Uterus (tissue), 4 donors: Measurements from ENCODE around the gene ETV7. TPM values are rescaled to one million over a fixed set of nuclear protein-coding genes. Genes with fewer than 3 reads are reported as not detected.

Experiments used
- DNase-seq, 2 donors: peaks; one replicate each; pipeline ENCODE4 v3.0.0-alpha.2; 2019 to 2020
- H3K27ac ChIP-seq, 2 donors: fragments of 200-600 bp; sonication (generic); 1 replicate in 1 of 2; 2 replicates in 1 of 2; pipeline ENCODE4 v1.5.1; 2016 to 2018
- H3K27me3 ChIP-seq, 2 donors: fragments of 200-600 bp; sonication (generic); one replicate each; pipeline ENCODE4 v1.5.1; 2018 to 2019; ENCODE audit warnings: control low read depth in 1 of 2
- H3K36me3 ChIP-seq, 2 donors: fragments of 200-600 bp; sonication (generic); one replicate each; pipeline ENCODE4 v1.5.1; 2019; ENCODE audit warnings: control low read depth in 1 of 2
- H3K4me1 ChIP-seq, 2 donors: fragments of 200-600 bp; sonication (generic); one replicate each; pipeline ENCODE4 v1.5.1; 2018 to 2019; ENCODE audit warnings: control low read depth in 1 of 2
- H3K4me3 ChIP-seq, 2 donors: fragments of 200-600 bp; sonication (generic); 1 replicate in 1 of 2; 2 replicates in 1 of 2; pipeline ENCODE4 v1.5.1; 2018 to 2019; ENCODE audit warnings: mild to moderate bottlenecking in 1 of 2
- H3K9me3 ChIP-seq, 2 donors: fragments of 200-600 bp; sonication (generic); one replicate each; pipeline ENCODE4 v1.5.1; 2019; ENCODE audit warnings: control low read depth in 1 of 2
- CTCF ChIP-seq, 4 experiments: fragments of 200-600 bp in 2 of 4; fragments of 450-650 bp in 2 of 4; sonication (generic) in 2 of 4; IDR thresholded peaks; one replicate each; pipeline ENCODE4 v1.5.1; 2016 to 2019; ENCODE audit warnings: antibody characterized with exemption in 4 of 4, mild to moderate bottlenecking in 2 of 4, moderate library complexity in 1 of 4
- POLR2A ChIP-seq, 2 donors: fragments of 450-650 bp; IDR thresholded peaks; one replicate each; pipeline ENCODE4 v1.6.1; 2016; ENCODE audit warnings: antibody characterized with exemption in 2 of 2, mild to moderate bottlenecking in 1 of 2, moderate library complexity in 1 of 2
- intact Hi-C: fragments of 100-400 bp; cut with DNase I; formaldehyde crosslinking; loops from one replicate; pipeline ENCODE4 v1.15.1; 2023; ENCODE audit warnings: low total_unique reads
- total RNA-seq, 4 donors: library from RNA; depleted of rRNA in 3 of 4; stranded (reverse); fragments of >200 nt in 3 of 4; gene quantifications; one replicate each; pipeline versions ENCODE4 v1.1.0 to v1.2.4, GENCODE V29; 2014 to 2023
- donor health status: DM: yes; HTN: yes; CAD: no.

The ETV7 gene
- total RNA-seq, 4 donors from 2014 or later: 1.3 TPM; not detected in 3

DNA sequence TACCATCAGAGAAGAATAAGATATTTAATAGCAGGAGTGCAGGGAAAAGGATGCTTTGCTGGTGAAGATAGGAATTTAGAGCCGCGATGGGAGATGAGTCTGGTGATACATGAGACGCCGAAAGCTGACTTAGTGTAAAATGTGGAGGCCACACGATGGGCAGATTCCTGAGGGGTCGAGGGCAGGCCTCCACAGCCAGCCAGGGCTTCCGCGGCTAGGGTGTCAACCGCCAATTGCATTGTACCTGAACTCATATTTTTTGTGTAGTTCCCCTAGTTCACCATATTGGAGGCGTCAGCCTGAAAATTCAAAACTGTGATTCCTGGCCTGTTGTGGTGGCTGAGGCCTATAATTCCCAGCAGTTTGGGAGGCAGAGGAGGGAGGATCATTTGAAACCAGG lies 8.5 kb downstream of the ETV7 start:
- H3K27ac ChIP-seq: no peak overlapping the region
- H3K4me1 ChIP-seq: no peaks in the 10 kb centered on the region
- intact Hi-C loops: no loop called here
- TF ChIP-seq POLR2A (IDR thresholded peaks at IDR 0.05) (no peak), CTCF (IDR thresholded peaks at IDR 0.05) (no peak)
- no peak for DNase-seq
- no peaks in the 10 kb centered on the region for H3K36me3 ChIP-seq
- H3K4me3 ChIP-seq: no peak overlapping the region
- no peaks in the 10 kb centered on the region for H3K9me3 ChIP-seq
- H3K27me3 ChIP-seq: no peaks in the 10 kb centered on the region

DNA sequence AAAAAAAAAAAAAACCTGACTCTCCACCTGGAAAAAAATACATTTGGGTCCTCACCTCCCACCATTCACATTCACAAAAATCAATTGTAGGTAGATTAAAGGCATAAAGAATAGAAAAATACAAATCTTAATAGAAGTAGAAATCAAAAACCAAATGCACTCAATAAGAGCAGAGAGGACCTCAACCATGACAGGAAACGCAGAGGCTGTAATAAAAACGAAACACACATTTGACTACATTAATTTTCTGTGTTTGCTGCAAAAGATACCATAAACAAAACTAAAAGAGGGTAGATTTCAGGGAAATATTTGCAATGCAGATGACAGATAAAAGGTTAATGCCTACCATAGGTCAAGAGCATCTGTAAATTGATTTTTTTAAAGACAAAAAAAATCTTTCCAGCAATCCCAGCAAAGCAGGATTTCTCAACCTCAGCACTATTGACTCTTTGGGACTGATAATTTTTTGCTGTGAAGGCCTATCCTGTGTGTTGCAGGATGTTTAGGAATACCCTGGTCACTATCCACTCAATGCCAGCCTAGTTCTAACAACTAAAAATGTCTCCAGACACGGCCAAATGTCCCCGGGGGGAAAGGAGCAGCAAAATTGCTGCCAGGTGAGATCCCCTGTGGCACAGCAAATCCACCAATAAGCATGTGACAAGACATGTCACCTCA lies 9.1 kb downstream of the ETV7 start:
- Histone ChIP-seq H3K27ac (no peak overlapping the region), H3K36me3 (no peaks in the 10 kb centered on the region), H3K9me3 (no peaks in the 10 kb centered on the region), H3K27me3 (no peaks in the 10 kb centered on the region), H3K4me1 (no peaks in the 10 kb centered on the region), H3K4me3 (no peak overlapping the region)
- DNase-seq: no peak
- intact Hi-C loops: no loop called here
- TF ChIP-seq POLR2A (IDR thresholded peaks at IDR 0.05): no peak
- TF ChIP-seq CTCF (IDR thresholded peaks at IDR 0.05): no peak

DNA sequence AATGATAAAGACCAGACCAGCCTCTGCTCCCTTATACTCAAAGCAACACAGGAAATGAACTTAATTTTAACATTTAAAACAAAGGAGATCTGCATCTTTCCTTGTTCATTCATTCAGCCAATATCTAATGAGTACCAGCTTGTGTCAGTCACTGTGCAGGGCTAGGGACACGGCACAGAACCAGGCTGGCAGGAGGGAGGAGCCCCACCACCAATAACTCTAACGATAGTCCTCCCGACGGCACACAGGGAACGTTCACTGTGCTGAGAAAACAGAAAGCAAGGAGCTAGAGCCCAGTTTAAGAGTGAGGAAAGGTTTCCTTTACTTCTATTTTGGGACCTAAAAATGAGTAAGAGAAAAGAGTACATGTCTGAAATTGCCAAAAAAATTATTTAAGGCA lies 9.9 kb downstream of the ETV7 start:
- TF ChIP-seq POLR2A (IDR thresholded peaks at IDR 0.05): no peak
- no peak for TF ChIP-seq CTCF (IDR thresholded peaks at IDR 0.05)
- no peak for DNase-seq

GRCh38 chr6:36376742-36377141 lies 10.7 kb downstream of the ETV7 start:
- Histone ChIP-seq H3K27ac (no peak overlapping the region), H3K36me3 (no peaks in the 10 kb centered on the region), H3K4me1 (no peaks in the 10 kb centered on the region), H3K4me3 (no peak overlapping the region), H3K27me3 (no peaks in the 10 kb centered on the region), H3K9me3 (no peaks in the 10 kb centered on the region)
- TF ChIP-seq POLR2A (IDR thresholded peaks at IDR 0.05): no peak
- no peak for TF ChIP-seq CTCF (IDR thresholded peaks at IDR 0.05)
- intact Hi-C loops: no loop called here
- no peak for DNase-seq

More for the DNA sequence above, 9.9 kb downstream of the ETV7 start:
- H3K4me1 ChIP-seq: no peaks in the 10 kb centered on the region
- H3K9me3 ChIP-seq: no peaks in the 10 kb centered on the region
- no peaks in the 10 kb centered on the region for H3K36me3 ChIP-seq
- no peak overlapping the region for H3K27ac ChIP-seq
- no peaks in the 10 kb centered on the region for H3K27me3 ChIP-seq
- intact Hi-C loops: no loop called here
- H3K4me3 ChIP-seq: no peak overlapping the region

- no peaks in the 10 kb centered on the region for H3K4me1 ChIP-seq
- DNase-seq: no peak
- no peaks in the 10 kb centered on the region for H3K27me3 ChIP-seq
- H3K9me3 ChIP-seq: no peaks in the 10 kb centered on the region
- H3K36me3 ChIP-seq: no peaks in the 10 kb centered on the region
- no peak overlapping the region for H3K4me3 ChIP-seq
- H3K27ac ChIP-seq: no peak overlapping the region
- intact Hi-C loops: no loop called here
- TF ChIP-seq CTCF (IDR thresholded peaks at IDR 0.05) (no peak), POLR2A (IDR thresholded peaks at IDR 0.05) (no peak)
Observed at GRCh38 chr6:36376183-36376582, 11.3 kb downstream of the ETV7 start.
